AG04449 (cell line): ENCODE results near the gene LACTBL1.

ENCODE experiments used
- CTCF ChIA-PET: fragments of 350-600 bp; formaldehyde crosslinking; extraction: SDS; loops from one replicate; lab custom pipeline; 2021; ENCODE audit warnings: antibody characterized with exemption; lab: Yijun Ruan, JAX
- POLR2A ChIA-PET: fragments of 400-600, 350-600 bp; formaldehyde crosslinking; extraction: SDS; loops from one replicate; lab custom pipeline; 2020; ENCODE audit warnings: antibody characterized with exemption, inconsistent platforms; lab: Yijun Ruan, JAX
- DNase-seq: peaks from one replicate; pipeline ENCODE4 v3.0.0-alpha.2; 2010; ENCODE audit warnings: low read depth, low spot score
- H3K4me3 ChIP-seq: 2 replicates; pipeline ENCODE4 v1.5.1; 2011; ENCODE audit warnings: low read depth, mild to moderate bottlenecking, control low read depth, low read length
- TF ChIP-seq, protein P1 (sequence below): IDR thresholded peaks from one replicate; pipeline ENCODE4 v1.5.1; 2011; ENCODE audit warnings: mild to moderate bottlenecking, moderate library complexity, low read length, control low read depth, inconsistent platforms; ENCODE audit not compliant: insufficient read depth; ENCODE audit errors: missing control alignments

Gene LACTBL1

DNA sequence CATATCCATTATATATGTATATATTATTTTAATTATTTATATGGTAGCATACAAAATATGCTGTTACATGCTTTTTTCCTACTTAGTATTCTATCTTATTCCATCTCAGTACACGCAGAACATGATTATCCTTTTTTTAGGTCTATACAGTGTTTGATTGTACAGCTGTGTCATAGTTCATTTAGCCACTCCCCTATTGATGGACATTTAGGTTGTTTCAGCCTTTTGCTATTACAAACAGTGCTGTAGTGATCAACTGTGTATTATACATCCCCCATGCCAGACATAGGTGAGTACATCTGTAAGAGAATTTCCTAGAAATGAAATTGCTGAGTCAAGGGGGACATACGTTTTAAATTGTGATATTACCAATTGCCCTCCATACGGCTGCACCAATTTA, 15.6 kb downstream of the LACTBL1 start:
- ChIA-PET POLR2A (no interaction called here), CTCF (interaction anchor here (1.1 to 2.1 kb wide), 3 partner anchors 27 to 254 kb away, joined by 3 to 5 read pairs (median 5); no protein-coding TSS in a partner anchor)
- TF ChIP-seq, protein P1, sequence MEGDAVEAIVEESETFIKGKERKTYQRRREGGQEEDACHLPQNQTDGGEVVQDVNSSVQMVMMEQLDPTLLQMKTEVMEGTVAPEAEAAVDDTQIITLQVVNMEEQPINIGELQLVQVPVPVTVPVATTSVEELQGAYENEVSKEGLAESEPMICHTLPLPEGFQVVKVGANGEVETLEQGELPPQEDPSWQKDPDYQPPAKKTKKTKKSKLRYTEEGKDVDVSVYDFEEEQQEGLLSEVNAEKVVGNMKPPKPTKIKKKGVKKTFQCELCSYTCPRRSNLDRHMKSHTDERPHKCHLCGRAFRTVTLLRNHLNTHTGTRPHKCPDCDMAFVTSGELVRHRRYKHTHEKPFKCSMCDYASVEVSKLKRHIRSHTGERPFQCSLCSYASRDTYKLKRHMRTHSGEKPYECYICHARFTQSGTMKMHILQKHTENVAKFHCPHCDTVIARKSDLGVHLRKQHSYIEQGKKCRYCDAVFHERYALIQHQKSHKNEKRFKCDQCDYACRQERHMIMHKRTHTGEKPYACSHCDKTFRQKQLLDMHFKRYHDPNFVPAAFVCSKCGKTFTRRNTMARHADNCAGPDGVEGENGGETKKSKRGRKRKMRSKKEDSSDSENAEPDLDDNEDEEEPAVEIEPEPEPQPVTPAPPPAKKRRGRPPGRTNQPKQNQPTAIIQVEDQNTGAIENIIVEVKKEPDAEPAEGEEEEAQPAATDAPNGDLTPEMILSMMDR: no peak
- no peak overlapping the region for H3K4me3 ChIP-seq
- no peak for DNase-seq

DNA sequence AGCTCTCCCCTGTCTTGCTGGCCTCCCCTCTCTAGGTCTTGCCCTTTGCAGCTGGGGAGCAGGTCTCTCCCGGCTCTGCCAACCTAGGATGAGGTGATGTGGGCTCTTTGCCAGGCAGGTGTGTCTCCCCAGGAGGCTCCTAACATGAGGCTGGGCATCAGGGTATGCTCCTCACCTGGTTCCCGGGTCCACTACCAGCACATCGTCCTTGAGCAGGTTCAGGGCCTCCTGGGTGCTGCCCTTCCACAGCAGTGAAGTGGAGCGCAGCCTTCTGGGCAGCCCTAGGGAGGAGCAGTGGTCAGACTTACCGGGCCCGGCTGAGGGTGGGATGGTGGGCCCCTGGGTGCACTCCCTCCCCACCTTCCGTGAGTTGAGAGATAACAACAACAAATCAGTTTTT, 17.5 kb downstream of the LACTBL1 start:
- no peak overlapping the region for H3K4me3 ChIP-seq
- DNase-seq: no peak
- CTCF ChIA-PET: no interaction called here
- TF ChIP-seq, protein P1: no peak
- POLR2A ChIA-PET: no interaction called here

DNA sequence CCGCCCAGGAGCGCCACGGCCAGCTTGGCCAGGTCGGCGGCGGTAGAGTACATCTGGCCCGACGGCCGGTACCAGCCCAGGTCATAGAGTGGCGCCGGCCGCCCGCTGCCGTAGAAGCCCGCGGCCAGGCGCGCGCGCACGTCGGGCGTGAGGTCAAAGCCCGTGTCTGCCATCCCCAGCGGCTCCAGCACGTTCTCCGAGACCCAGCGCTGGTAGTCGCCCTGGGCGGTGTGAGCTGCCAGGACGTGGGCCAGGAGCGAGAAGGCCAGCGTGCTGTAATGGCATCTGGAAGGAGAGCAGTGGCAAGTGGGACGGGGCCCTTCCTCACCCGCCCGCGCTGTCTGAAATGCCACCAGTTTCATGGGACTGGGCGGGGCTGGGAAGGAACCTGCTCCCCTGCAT, 18.9 kb downstream of the LACTBL1 start:
- POLR2A ChIA-PET: no interaction called here
- H3K4me3 ChIP-seq: no peak overlapping the region
- CTCF ChIA-PET: interaction anchor here (0.7 to 1.4 kb wide), 2 partner anchors 9 to 10 kb away, joined by 3 read pairs; no protein-coding TSS in a partner anchor
- TF ChIP-seq, protein P1: no peak
- DNase-seq: no peak

DNA sequence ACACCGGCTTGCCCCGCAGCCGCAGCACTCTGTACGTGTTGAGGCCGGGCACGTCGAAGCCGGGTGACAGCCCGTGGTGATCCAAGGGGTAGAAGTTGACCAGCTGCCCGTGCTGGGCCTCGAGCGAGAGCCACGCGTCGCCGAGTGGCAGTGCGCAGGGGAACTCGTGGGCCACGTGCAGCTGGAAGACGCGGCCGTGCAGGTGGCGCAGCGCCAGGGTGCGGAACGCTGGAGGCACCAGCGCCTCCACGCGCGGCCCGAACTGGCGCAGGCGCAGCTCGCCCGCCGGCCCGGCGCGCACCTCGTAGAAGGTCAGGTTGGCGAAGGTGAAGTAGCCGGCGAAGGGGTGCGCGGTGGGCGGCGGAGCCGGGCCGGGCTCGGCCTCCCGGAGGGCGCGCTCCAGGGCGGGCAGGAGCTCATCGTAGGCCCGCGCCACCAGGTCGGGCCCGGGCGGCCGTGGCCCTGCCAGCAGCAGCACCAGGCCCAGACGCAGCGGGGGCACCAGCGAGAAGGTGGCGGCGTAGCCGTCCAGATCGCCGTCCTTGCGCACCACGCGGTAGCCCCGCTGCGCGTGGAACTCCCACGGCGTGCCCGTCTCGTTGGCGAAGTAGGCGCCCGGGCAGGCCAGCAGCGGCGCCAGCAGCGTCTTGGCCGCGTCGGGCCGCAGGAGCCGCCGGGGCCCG, 19.5 kb downstream of the LACTBL1 start:
- TF ChIP-seq, protein P1: no peak
- ChIA-PET POLR2A (interaction anchor here (0.8 kb wide), 1 partner anchor 66 kb away, joined by 3 read pairs; the partner anchor contains the start of gene KDM1A), CTCF (interaction anchor here (0.7 to 1.4 kb wide), 4 partner anchors 9 to 281 kb away, joined by 3 read pairs; no protein-coding TSS in a partner anchor)
- no peak overlapping the region for H3K4me3 ChIP-seq
- no peak for DNase-seq

DNA sequence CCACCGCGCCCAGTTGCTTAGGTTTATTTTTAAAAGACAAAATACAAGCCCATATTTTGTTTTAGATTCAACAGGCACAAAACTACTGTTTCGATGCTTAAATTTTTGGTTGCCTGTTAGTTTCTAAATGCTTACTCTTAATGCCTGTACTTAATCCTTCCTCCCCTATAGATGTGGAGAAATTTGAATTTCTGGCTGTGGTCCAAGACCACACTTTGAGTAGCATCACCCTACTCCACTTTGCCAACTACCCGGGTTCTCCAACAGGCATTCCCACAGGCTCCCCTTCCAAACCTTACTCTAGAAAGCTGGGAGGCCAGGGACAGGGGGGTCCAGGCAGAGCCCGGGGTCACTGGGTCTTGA, 20.0 kb downstream of the LACTBL1 start:
- TF ChIP-seq, protein P1: no peak
- no peak overlapping the region for H3K4me3 ChIP-seq
- DNase-seq: no peak
- ChIA-PET CTCF (interaction anchor here (1.3 to 1.4 kb wide), 3 partner anchors 10 to 280 kb away, joined by 3 read pairs; no protein-coding TSS in a partner anchor), POLR2A (interaction anchor here (0.8 kb wide), 1 partner anchor 66 kb away, joined by 3 read pairs; the partner anchor contains the start of gene KDM1A)

DNA sequence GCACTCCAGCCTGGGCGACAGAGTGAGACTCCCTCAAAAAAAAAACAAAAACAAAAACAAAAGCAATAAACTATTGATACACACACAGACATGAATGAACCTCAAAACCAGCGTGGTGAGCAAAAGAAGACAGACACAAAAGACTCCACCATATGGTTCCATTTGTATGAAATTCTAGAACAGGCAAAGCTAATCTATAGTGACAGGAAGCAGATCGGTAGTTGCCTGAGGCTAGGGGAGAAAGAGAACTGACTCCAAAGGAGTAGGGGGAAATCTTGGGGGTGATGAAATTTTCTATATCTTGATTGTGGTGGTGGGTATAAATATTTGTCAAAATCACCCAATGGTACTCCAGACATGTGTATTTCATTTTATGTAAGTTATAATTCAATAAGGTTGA, 20.9 kb downstream of the LACTBL1 start:
- POLR2A ChIA-PET: no interaction called here
- H3K4me3 ChIP-seq: no peak overlapping the region
- CTCF ChIA-PET: interaction anchor here (1.3 to 2.8 kb wide), 2 partner anchors 22 to 279 kb away, joined by 3 to 13 read pairs; no protein-coding TSS in a partner anchor

More for the DNA sequence above, 20.9 kb downstream of the LACTBL1 start:
- TF ChIP-seq, protein P1: no peak
- DNase-seq: no peak
